ENCODE data around the gene MFAP4.

The MFAP4 gene

GRCh38 chr17:19384723-19385391, 2.1 kb downstream of the MFAP4 start:
- no peak for DNase-seq

GRCh38 chr17:19383681-19384470, 3.1 kb downstream of the MFAP4 start:
- no peak for DNase-seq

- DNase-seq: no peak
Observed at GRCh38 chr17:19382531-19383444, 4.2 kb downstream of the MFAP4 start.

- DNase-seq: no peak
Observed at GRCh38 chr17:19381741-19382444, 5.1 kb downstream of the MFAP4 start.

GRCh38 chr17:19381361-19381740, 5.6 kb downstream of the MFAP4 start:
- no peak for DNase-seq

- no peak for DNase-seq
Observed at GRCh38 chr17:19380481-19381301, 6.3 kb downstream of the MFAP4 start.

GRCh38 chr17:19379361-19380065, 7.5 kb downstream of the MFAP4 start:
- no peak for DNase-seq

GRCh38 chr17:19378416-19379360, 8.3 kb downstream of the MFAP4 start, which contains the start of gene MAPK7:
MAPK7 (plus strand) TSS chr17:19378498; CDS start chr17:19378901, 403 bp downstream.
- no peak for DNase-seq

GRCh38 chr17:19377602-19378415, 9.2 kb downstream of the MFAP4 start:
- peak; percentile 99 for DNase-seq

- DNase-seq: peak; percentile 66
Observed at GRCh38 chr17:19376811-19377210, 10.2 kb downstream of the MFAP4 start.

- DNase-seq: no peak
Observed at GRCh38 chr17:19375732-19376131, 11.3 kb downstream of the MFAP4 start.

GRCh38 chr17:19374136-19374535, 12.9 kb downstream of the MFAP4 start:
- DNase-seq: no peak

- DNase-seq: no peak
Observed at GRCh38 chr17:19372866-19373504, 14.0 kb downstream of the MFAP4 start.

- DNase-seq: no peak
Observed at GRCh38 chr17:19372439-19372838, 14.6 kb downstream of the MFAP4 start.

GRCh38 chr17:19372011-19372370, 15.0 kb downstream of the MFAP4 start:
- DNase-seq: no peak

GRCh38 chr17:19371259-19372010, 15.6 kb downstream of the MFAP4 start:
- DNase-seq: no peak

GRCh38 chr17:19370493-19370960, 16.5 kb downstream of the MFAP4 start:
- DNase-seq: no peak

All from NCI-H748 treated with DMSO at 0.1 percent for 48 hours (cell line).